Activated T-cell treated with anti-CD3 and anti-CD28 coated beads for 24 hours (primary cell): ENCODE results near the gene PCSK1N.

Experiments used
- DNase-seq: peaks from one replicate; pipeline ENCODE4 v3.0.0-alpha.2; 2020; ENCODE audit warnings: low read depth

The PCSK1N gene

DNA sequence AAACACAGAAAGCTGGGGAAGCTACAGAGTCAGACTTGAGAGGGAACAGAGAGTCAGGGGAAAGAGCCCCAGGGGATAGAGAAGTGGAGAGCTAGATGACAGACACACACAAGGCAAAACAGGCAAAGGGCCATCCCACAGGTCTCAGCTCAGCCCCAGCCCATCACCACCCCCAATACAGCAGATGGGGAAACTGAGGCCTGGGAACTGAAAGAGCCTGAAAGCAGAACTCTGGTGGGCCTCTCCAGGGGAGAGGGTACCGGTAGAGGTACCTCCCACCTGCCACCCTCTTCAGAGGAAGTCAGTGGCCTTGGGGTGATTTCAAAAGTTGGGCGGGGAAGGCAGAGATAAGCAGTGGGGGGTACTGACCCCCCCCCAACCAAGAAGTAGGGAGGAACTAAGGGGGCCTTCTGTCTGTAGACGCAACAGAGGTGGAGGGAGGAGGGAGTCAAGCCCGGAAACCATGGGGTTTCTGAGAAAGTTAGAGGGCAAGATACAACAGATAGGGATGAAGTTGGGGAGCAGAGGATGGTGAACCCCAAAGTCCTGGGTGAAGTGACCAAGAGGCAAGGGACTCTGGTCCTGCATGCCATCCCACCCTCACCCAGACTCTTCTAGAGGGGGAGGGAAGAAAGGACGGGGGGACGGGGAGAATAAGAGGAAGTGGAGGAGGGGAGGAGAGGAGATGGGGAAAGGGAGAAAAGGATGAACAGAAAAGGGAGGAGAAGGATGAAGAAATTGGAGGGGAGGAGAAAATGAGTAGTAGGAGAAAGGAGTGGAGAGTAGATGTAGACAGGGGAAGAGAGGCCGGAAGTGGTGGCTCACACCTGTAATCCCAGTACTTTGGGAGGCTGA is 45.8 kb downstream of the PCSK1N start:
- DNase-seq, result no peak

DNA sequence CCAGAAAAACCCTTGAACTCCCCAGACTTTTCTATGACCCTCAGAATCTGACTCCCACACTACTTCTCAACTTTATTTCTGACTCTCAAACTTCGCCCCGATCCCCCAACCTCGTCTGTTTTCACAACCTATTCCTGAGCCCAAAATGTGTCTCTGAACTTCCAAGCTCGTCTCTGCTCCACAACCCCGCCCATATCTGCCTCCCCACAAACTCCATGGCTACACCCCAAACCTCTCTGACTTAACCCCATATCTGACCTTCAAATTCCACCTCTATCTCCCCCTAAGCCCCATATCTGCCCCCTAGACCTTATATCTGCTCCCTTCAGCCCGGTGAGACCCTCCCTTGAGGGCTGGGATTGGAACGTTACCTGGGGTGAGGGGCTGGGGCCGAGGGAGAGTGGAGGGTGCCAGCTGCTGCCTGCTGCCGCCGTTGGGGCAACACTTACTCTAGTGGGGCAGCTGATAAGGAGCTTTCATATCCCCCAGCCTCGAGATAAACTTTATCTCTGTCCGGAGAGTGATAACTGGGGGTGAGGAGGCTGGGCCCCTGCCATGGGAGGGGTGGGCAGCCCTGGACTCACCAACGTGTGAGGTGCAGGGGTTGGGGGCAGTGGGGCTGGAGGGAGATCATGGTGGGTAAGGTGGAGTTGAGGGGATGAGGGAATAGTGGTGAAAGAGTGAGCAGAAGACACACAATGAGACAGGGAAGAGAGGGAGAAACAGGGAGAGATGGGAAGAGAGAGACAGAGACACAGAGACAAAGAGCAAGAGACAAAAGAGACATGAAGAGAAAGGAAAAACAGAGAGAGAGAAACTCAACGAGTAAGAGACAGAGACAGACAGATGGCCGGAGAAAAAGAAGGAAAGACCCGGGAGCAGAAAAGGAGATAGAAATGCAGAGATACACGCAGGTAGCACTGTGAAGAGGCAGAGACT is 47.6 kb downstream of the PCSK1N start:
- DNase-seq, result no peak

DNA sequence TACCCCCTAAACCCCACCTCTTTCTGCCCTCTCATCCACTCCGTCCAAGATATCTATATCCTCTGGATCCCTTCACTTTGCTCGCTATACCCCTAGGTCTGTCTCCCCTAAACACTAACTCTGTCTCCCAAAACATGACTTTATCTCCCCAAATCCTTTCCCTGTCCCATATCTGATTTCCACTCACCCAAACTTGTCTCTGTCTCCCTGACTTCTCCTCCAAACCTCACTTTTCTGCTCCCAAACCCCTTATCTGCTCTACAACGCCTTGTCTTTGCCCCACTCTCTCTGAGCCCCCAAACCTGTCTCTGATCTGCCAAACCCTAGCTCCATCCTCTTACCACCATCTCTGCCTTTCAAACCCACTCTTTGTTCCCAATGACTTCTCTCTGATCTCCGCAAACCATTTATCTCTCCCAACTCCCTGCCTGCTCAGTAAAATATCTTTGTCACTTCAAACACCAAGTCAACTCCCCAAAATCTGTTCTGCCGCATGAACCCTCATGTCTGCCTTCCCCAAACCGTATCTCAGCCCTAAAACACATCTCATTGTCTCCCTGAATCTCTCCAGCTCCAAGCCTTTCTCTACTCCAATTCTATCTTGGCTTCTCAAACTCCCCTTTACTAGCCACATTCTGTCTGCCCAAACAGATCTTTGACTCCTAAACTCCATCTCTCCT is 48.4 kb downstream of the PCSK1N start:
- DNase-seq, result no peak

DNA sequence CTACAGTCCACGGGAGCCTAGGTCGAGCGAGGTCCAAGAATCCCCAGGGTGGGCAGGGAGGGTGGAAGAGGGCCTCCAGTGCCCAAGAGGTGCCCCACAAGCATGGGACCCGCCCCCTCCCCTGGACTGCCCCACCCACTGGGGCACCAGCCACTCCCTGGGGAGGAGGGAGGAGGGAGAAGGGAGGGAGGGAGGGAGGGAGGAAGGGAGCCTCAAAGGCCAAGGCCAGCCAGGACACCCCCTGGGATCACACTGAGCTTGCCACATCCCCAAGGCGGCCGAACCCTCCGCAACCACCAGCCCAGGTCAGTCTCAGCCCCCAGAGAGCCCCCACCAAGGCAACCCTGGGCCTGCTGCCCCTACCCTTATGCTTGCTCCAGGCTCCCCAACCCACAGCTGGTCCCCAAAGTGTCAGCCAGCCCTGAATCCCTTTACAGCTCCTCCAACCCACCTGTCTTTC is 49.0 kb downstream of the PCSK1N start, which contains the start of gene GATA1:
Gene GATA1, plus strand, starts transcription at position 250 of the 460 bp plus-strand sequence. CDS start 4,520 bp downstream, outside the sequence.
- DNase-seq, result no peak

DNA sequence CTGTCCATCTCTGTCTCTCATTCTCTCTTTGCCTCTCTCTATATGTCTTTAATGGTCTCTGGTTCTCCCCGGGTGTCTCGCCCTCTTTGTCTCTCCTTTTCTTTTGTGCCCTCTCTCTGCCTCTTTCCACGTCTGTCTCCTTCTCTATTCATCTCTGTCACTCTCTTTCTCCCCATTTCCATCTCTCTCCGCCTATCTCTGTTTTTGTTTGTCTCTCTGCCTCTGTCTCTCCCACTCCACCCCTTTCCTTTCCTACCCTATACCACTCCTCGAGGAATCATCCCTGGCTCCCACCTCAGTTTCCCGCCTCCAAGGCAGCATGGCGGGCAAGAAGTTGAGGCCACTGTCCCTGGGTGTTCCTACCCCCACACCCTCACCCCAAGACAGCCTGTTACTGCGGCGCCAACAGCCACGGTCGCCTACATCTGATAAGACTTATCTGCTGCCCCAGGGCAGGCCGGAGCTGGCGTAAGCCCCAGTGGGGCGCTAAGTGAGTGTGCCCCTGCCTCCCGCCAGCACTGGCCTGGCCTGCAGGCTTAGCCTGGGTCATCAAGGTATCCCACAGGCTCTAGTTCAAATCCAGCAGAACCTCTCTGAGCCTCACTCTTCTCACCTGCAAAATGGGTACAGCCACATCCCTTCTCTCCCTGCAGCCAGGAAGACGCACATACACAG is 49.7 kb downstream of the PCSK1N start:
- DNase-seq, result no peak

DNA sequence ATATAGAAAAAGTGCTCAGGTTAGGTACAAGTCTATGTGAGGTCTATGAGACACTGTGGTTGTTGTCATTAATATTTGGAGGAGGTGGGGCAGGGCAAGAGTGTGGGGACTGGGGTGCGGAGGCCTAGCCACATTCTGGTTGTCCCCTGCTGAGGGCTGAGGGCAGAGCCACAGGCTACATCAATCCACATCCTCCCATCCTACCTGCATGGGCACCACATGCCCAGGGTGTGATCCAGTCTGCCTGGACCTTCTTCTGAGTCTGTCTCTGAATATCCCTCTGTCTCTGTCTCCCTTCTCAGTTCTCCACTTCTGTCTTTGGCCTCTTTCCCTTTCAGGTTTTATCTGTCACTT is 50.2 kb downstream of the PCSK1N start:
- no peak for DNase-seq

DNA sequence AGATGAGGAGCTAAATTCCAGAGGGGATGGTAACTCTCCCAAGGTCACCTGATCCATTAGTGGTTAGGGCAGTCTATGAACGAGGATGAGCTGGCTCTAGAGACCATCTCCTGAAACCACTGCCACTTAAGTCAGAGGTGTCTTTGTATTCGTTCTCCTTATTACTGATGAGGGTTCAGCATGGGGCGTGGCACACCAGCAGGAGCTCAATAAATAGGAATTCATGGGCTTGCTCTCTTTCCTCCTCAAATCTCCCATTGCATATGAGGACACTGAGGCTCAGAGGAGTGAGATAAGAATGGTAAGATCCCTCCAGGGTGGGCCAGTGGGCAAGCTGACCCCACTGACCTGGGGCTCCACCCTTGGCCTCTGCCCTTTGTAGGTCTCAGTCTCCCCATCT is 50.7 kb downstream of the PCSK1N start:
- no peak for DNase-seq

DNA sequence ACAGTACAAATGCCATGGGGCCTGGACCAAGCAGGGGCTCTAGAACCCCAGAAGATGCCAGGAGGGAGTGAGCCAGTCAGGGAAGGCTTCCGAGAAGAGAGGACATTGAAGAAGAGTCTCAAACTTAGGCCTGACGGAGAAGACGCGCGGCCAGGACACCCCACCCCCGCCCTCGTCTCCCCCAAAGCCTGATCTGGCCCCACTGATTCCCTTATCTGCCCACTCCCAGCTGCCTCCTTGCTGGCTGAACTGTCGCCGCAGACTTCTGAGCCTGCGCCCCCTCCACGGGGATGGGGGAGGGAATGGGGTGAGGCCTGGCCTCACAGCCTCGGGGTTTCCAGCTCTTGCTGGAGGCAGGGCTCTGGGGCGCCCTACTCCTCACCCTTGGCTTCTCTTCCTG is 52.6 kb downstream of the PCSK1N start:
- DNase-seq, result no peak

DNA sequence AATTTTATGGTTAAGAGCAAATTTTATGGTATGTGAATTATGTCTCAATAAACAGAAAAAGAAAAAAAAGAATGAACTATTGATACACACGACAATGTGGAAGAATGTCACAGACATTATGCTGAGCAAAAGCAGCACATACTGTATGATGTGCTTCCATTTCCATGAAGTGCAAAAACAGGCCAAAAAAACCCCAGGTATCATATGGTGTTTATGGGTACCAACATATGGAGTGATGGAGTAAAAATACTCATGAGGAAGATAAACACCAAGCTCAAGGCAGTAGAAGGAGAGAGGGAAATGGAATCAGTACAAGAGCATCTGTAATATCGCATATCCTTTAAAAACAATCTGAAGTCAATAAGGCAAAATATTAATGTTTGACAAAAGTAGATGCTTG is 53.2 kb downstream of the PCSK1N start:
- no peak for DNase-seq

DNA sequence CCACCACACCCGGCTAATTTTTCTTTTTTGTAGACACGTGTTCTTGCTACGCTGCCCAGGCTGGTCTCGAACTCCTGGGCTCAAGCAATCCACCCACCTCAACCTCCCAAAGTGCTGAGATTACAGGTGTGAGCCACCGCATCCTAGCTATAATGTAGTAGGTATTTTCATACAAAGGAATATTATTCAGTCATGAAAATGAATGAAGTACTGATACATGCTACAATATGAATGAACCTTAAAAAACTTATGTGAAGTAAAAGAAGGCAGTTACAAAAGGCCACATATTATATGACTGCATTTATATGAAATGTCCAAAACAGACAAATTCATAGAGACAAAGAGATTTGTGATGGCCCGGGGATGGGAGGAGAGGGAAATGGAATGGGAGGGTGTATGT is 53.7 kb downstream of the PCSK1N start:
- DNase-seq, result no peak
